GM11168 (cell line): ENCODE results near the gene C4orf50.

Source experiments
- in situ Hi-C: fragments of 300-500 bp; cut with MboI; formaldehyde crosslinking; loops from one replicate; pipeline ENCODE4 v1.12.0; 2022; ENCODE audit warnings: low sequenced_read_pairs; ENCODE audit not compliant: unreplicated experiment

Gene C4orf50

DNA sequence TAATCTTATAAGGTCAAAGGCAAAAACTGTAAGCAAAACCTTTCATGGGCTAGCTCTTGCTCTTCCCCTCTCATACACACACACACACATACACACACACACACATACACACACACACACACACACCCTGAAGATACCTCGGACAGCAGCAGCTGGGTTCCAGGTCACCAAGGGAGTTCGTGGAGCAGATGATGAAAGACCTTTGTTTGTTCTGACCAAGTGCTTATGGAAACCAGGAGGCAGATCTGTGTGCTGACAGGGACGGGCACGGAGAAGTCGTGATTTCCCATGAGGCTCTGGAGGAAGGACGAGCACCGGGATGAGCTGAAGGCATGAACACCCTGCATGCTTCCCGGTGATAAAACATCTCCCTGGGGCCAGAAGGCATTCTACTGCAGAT, 90.0 kb downstream of the C4orf50 start:
- in situ Hi-C loops: no loop called here

DNA sequence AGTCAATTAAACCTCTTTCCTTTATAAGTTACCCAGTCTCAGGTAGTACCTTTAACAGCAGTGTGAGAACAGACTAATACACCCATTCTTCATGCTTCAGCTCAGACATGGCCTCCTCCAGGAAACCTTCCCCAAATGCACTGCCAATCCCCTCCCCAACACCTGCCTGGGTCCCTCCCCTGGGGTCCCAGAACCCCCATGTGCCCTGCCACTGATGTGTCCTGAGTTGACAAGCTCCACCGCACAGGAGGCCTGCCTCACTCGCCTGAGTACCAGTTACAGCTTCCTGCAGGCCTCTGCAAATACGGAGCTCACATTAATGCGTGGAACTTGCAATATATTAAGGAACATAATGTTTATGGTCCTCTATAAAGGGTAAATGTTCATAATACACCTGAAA, 90.5 kb downstream of the C4orf50 start:
- in situ Hi-C loops: no loop called here

DNA sequence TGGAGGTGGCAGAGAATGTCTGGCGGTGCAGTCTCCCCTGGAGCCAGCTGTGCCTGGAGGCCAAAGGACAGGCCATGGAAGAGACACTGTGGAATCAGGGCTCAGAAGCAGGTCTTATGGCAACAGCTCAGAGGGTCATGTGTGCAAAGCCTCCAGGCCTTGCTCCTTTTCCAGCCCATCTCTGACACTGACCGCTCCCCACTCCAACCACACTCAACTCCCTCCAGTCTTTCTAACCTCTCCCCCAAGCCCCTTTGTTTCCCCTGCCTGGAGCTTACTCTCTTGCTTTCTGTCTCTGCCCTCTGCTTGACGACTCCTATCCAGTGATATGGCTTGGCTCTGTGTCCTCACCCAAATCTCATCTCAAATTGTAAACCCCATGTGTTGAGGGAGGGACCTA, 91.1 kb downstream of the C4orf50 start:
- in situ Hi-C loops: no loop called here

GRCh38 chr4:5926598-5926997, 91.6 kb downstream of the C4orf50 start:
- in situ Hi-C loops: no loop called here

DNA sequence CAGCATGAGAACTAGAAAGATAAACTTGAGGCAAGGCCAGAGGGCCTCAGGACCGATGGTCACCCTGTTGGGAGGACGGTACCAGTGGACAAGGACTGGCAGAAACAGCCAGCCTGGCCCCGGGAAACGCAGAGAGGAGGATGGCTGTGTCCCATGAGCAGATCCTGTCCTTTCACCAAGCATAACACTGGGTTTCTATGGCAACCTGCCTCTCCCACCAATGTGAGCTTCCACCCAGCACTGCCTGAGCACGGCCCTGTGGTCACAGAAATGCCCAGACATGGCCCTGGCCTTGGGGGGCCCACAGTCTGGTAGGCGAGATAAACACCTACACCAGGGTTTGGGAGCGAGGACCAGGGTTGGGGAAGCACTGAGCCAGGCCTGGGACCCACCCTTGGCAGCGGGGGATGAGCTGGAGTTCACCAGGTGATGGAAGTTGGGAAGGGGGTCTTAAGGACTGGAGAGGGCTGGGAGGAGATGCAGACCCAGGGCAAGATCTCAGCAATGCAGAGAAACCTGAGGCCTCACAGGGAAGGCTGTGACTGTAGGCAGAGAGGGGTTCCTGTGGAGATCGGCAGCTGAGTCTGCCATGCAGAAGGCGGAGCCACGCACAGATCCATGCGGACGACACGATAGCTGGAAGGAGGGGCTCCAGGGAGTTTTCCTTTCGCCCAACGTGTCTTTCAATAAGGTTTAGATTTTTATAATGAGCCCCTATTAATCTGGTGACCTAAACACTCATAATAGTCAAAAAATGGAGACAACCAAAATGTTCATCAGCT, 92.6 kb downstream of the C4orf50 start:
- in situ Hi-C loops: no loop called here

GRCh38 chr4:5924461-5925125, 93.6 kb downstream of the C4orf50 start:
- in situ Hi-C loops: no loop called here

DNA sequence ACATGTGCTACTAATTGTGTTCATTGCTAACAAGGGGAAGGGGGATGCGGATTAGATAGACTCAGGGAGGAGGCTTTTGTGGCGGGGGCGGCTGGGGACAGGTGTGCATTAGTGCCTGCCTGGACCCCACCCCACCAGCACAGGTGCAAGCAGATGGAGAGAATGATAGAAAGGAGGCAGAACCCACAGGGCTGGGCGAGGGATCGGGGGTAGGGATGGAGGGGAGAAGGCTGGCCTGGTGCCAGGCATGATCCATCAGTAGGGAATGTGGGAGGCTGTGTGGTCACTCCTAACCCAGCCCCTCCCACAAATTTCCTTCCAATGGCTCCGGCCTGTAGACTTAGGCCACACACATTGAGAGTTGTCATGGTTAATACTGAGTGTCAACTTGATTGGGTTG, 94.9 kb downstream of the C4orf50 start:
- in situ Hi-C loops: no loop called here

- in situ Hi-C loops: no loop called here
Measured at GRCh38 chr4:5922556-5922955, 95.7 kb downstream of the C4orf50 start.

- in situ Hi-C loops: no loop called here
Measured at GRCh38 chr4:5921981-5922380, 96.2 kb downstream of the C4orf50 start.

- in situ Hi-C loops: no loop called here
Measured at GRCh38 chr4:5921101-5921980, 96.9 kb downstream of the C4orf50 start.

GRCh38 chr4:5919571-5919970, 98.7 kb downstream of the C4orf50 start:
- in situ Hi-C loops: no loop called here

GRCh38 chr4:5919044-5919443, 99.2 kb downstream of the C4orf50 start:
- in situ Hi-C loops: no loop called here

DNA sequence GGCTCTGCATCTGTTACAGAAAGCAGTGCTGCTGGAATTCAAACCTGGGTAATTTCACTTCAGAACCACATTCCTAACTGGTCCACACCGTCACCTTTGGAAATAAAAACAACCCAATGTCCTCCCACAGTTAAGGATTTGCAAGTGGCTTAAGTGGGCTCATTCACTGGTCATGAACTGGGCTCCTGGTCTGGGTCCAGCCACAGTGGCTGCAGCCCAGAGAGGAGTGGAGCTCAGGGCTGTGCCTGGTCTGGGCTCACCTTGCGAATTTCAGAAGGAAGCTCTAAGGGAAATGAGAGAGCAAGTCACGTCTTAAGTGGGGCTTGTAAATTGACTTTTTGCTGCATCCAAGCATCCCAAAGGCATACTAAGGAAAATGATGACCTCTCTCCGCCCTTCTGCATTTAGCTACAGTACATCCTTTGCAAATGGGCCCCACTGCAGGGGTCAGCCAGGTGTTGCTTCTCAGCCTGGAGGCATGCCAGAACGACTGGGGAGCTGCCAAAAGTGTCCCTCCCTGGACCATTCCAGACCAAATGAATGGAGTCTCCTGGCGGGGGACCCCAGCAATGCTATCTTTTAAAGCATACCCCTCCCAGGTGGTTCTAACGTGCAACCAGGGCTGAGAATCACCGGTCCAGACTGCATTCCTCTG, 99.8 kb downstream of the C4orf50 start:
- in situ Hi-C loops: no loop called here

GRCh38 chr4:5917672-5918071, 100.6 kb downstream of the C4orf50 start:
- in situ Hi-C loops: no loop called here

DNA sequence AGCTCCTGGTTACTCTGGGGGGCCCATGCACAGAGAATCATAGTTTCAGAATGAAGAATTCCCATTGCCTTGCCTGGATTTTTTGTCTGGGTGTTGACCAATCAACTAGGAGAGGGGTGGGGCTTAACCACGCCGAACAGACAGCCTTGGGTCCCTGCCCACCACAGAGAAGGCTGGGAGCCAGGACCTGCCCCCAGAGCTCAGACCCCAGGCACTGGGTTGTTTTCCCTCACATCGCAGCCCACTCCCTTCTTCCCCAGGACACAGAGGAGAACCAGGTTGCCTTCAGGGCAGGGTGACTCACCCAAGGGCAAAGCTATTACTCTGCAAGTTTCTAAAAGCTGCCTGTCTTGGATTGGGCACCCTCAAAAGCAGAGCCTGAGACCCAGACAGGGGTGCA, 102.0 kb downstream of the C4orf50 start:
- in situ Hi-C loops: no loop called here

- in situ Hi-C loops: no loop called here
Measured at GRCh38 chr4:5913454-5913853, 104.8 kb downstream of the C4orf50 start.

DNA sequence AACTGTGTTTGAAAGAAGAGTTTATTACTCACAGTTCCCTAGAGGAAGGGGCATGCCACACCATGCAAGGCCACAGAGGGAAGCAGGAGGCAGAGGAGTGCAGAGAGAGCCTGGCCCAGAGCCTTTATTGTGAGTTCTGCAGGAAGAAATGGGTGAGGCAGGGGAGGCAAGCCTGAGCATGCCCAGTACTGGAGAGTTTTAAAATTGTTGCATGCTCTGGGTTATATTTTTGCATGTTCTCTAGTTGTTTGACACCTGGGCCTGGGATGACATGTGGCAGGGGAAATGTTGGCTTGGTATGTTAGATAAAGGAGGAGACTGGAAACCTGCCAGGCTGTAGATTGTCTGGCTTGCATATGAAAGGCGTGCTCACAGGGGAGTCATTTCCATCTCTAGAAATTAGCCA, 105.6 kb downstream of the C4orf50 start:
- in situ Hi-C loops: no loop called here

GRCh38 chr4:5908876-5909427, 109.3 kb downstream of the C4orf50 start:
- in situ Hi-C loops: no loop called here

- in situ Hi-C loops: no loop called here
Measured at GRCh38 chr4:5906191-5906590, 112.0 kb downstream of the C4orf50 start.

- in situ Hi-C loops: no loop called here
Measured at GRCh38 chr4:5905714-5906113, 112.5 kb downstream of the C4orf50 start.
